Stimulated activated naive CD8-positive, alpha-beta T cell treated with anti-CD3 and anti-CD28 coated beads, Interleukin-15, Interleukin-2, amounts not matched to agents 100 U/mL and 50 U/mL, for 24 hours (primary cell): ENCODE results near the gene NAV2.
A peak's percentile ranks its signal among the peaks of the same experiment; 100 is the strongest.

ENCODE experiments used
- ATAC-seq: fragments of 150-1000 bp; cut with Tn5 transposase; one replicate; pipeline ENCODE4 v1.10.0; 2021
- DNase-seq: peaks from one replicate; pipeline ENCODE4 v3.0.0; 2021

NAV2 gene

DNA sequence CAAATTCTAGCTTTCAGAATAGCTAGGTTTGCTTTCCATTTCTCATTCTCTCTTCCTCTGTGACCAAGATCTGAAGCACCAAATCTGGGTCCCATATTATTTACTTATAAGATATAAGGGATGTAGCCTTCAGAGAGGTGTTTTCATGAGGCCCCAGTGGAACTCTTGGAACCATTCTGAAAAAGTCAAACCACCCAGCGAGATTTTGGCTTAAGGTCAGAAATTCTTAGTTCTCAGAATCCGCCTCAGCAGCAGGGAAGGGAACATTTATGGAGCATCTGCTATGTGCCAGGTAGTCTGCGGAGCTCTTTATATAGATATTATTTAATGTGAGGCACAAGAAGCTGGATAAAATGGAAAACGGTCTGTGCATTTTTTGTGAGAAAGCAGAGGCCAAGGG lies 6.3 kb downstream of the NAV2 start:
- no peak for DNase-seq
- no peak for ATAC-seq

DNA sequence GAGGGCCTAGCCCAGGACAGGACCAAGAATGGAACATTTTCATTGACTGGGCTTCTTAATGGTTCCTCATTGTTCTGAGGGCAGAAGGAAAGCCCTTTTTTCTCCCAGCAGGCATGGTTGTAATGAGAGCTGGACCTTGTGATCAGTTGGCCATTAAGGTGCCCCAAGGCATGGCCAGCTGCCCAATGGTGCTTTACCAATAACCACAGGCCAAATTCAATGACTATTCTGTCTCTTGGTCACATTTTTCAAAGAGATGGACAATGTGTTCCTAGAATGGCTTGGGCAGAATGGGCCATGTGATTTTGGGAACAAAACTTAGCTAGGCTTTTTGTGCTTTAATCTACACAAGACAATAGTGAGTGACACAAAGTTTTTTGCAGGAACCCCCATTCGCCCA lies 7.3 kb downstream of the NAV2 start:
- ATAC-seq (no peak), DNase-seq (no peak)

DNA sequence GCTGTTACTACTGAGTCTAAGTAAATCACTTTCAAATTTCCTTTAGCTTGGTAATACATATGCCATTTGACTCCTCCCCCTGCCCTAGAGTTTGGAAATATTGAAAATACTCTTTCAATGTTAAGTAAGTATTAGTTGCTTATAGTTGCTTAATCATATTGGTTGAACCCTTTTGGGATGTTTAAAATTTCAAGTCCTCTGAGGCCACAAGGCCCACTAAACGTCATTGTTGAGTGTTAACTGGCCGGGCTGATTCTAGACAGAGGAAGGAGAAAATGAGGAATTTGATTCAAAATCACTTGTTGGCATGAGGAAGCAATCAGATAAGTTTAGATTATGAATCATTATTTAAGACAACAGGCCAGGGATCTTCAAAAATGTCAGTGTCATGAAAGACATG lies 8.5 kb downstream of the NAV2 start:
- no peak for DNase-seq
- no peak for ATAC-seq

DNA sequence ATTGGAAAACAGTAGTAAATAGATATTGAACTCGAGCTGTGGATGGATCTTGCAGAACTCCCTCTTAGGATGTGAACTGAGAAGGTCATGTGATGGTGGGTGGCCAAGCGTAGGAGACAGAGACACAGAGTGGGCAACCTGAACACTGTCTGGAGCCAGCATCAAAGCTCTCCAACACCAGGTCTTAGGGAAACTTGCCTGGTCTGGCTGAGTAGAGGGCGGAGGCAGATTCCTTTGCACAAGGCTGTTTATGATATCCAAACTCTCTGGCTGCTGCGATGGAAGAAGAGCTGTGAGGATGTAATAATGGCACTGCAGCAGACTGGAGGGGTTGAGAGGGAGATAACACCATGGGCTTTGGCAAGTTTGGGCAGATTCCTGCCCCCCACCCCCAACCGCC lies 10.1 kb downstream of the NAV2 start:
- ATAC-seq (no peak), DNase-seq (no peak)

DNA sequence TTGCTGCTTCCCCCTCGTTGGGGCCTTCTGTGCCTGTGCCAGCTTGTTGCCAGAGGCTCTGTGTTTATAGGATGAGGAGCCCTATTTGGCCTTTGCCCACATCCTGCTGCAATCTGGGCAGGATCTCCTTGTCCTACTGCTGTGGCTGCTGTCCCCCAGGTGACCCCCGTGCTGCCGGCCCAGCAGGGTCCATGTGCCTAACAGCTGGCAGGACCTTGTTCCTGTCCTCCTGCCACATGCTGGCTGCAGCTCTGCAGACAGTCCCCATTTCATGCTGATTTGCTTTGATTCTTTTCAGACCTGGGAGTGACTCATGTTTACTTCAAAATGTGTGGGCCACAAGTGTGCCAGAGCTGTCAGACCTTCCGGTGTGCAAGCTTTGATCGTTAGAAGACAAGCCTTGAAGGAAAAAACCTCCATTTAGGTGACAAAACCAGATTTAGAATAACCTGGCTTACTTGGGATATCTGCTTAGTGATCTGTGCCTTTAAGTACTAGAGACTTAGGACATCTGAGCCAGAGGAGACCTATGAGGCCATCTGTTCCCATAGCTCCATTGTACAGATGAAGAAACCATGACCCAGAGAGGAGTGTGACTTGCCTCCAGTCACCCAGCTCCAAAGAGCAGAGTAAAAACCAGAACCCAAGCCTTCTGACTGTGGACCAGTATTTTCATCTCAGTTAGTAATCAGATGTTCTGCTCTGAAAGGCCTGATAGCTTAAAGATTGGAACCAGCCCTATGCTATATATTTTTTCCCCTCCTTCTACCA lies 11.1 kb downstream of the NAV2 start:
- DNase-seq (peak; percentile 25), ATAC-seq (peak; percentile 88)

DNA sequence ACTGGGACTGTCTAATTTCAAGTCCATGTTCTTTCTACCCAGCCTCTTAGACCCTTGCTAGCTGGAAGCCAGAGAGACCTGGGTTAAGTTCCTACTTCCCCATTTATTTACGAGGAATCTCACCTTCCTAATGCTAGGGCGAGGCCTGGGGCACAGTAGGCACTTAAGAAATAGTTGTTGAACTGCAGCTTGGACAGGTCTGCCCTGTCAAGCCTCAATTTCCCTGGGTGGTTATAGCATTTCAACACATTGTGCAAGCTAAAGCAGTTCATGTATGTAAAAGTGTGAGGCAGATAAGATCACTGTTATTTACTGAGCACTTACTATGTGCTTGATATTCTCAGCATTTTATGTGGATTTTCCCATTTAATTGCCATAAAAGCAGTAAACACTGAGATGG lies 12.1 kb downstream of the NAV2 start:
- no peak for ATAC-seq
- DNase-seq = no peak

DNA sequence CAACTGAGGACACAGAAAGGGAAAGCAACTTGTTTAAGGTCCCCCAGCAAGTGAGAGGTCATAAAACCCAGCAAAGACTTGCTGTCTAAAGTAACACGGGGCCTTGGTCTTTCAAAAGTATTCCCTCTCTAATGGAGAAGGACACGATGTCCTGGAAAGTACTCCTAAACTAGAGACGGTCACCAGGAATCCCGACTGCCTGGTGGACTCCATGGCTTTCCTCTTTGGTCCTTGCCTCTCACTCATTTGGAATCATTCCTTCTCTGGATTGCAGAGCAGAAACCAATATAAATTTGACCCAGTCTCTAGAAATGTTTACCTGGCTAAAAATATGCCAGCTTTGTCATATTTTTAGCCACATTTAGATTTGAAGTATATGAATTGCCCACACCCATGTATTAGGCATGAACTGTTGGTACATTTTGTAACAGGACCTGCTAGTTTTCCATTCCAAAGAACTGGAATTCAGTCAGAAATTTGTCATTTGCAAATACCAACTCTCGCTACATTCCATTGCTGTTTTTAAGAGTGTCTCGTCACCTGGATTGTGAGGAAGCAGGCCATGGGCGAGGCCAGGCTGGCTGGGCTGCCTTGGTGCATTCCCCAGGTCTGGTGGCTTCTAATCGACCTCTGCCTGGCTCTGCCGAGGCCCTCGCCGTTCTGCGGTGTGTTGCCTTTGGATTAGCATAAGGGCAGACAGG lies 12.9 kb downstream of the NAV2 start:
- DNase-seq (no peak), ATAC-seq (no peak)

DNA sequence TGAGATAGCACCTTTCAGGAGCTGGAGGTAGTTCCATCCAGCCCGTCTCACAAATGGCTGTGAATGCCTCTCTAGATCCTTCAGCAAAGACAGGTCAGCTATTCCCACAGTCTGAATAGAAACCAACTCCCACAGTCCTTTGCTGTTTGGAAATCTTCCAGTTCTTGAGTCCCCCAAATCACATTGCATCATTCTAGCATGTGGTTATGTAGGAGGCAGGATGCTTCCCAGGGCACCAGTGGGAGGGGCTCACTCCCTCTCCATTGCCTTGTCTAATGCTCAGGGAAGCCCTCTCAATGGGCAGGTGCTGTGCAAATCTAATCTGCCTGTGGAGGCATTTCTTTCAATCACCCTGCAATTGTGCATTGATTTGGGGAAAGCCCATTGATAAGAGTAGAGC lies 14.6 kb downstream of the NAV2 start:
- DNase-seq (no peak), ATAC-seq (no peak)

DNA sequence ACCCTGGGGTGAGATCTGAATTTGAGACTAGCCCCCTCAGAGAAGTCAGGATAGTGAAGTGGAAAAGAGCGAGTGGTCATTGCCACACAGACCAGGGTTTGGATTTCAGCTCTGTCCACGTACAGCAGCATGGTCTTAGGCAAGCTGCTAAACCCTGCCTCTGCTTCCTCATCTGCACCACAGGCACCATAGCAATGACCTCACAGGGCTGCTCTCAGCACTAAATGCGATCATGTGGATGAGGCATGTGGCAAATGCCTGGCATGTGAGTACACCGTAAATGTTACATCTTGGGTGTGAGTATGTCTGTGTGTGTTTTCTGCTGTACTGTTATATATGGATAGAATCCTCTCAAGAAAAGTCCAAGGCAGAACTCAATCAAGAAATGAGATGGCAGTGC lies 15.8 kb downstream of the NAV2 start:
- ATAC-seq = no peak

DNA sequence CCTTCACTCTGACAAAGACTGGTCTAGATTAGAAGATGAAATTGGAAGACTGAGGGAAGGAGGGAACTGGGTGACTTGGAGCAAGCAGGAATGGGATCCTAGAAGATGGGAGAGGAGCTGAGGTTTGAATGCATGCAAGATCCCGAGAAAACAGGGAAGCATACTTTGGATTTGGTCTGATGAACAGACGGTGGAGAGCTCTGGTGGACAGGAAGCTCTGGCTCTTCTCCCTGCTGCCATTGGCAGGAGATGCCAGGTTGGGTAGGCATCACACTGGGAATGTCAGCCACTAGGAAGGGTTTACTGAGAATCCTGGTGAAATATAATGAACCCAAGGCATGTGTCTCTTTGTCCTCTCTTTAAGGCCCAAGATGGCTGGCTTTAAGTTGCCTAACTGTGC lies 16.5 kb downstream of the NAV2 start:
- no peak for ATAC-seq

More for the DNA sequence above, 15.8 kb downstream of the NAV2 start:
- DNase-seq = no peak

DNA sequence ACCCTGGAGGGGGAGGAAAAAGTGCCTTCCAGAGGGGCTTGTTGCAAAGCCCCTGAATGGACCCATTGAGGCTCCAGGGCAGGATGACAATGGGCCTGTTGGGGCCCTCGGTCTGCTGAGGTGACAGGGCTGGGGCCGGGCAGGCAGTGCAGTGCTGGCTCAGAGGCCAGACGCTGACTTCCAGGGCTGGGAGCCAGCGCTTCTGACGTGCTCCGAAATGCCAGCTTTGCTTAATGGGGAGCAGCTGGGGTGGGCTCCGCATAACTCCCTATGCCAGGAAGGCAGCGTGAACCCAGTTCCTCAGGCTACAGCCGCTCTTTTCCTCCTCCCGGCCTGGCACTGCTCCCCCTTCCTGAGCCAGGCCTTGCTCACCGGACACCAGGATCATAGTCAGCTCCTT lies 17.7 kb downstream of the NAV2 start:
- ATAC-seq = no peak
- no peak for DNase-seq

More for the DNA sequence above, 16.5 kb downstream of the NAV2 start:
- no peak for DNase-seq

DNA sequence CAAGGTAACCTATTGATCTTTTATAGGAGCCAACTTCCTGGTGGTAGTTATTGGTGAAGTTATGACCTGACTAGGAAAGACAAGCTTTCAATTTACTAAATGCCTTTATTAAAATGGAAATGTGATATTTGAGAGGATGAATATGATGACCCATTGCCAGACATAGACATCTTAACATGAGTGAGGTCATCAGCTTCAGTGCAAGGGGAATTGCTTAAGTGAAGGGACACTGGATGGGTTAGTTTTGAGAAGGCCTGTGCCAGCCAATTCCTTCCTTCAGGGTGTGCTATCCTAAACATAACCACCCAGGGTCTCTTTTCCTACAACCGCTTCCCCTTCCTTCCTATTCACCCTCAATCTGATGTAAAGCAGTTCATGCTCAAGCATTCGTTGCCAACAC lies 21.5 kb downstream of the NAV2 start:
- DNase-seq (no peak), ATAC-seq (no peak)

DNA sequence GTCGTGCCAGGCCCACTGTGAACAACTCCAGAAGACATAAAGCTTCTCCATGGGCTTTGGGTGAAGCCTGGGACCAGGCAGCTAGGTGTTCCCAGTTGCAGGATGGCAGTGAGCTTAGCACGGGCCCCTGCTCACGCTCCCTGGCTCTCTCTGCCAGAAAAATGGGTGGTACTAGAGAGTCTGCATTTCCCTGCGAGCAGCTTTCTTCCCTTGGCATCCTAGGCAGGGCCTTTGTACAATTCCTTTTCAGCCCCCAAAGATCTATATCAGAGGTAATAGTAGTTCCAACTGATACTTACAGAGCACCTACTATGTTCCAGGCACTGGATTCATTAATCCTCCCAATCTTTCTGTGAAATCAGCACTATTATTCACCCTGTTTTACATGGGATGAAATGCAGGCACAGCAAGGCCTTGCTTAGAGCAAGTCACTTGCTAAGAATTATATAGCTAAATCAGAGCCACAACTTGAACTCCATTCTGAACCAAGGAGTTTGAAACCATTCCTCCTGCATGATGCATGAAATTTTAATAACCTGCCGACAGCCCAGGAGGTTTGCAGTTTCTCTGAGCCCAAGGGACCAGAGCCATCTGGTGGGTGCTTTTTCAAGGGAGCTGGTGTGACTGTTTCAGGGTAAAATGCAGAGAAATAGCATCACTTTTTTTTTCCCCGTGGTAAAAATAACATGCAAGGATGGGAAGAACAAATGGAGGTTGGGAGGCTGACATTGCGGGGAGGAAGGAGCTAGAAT lies 22.7 kb downstream of the NAV2 start:
- ATAC-seq (no peak), DNase-seq (no peak)

DNA sequence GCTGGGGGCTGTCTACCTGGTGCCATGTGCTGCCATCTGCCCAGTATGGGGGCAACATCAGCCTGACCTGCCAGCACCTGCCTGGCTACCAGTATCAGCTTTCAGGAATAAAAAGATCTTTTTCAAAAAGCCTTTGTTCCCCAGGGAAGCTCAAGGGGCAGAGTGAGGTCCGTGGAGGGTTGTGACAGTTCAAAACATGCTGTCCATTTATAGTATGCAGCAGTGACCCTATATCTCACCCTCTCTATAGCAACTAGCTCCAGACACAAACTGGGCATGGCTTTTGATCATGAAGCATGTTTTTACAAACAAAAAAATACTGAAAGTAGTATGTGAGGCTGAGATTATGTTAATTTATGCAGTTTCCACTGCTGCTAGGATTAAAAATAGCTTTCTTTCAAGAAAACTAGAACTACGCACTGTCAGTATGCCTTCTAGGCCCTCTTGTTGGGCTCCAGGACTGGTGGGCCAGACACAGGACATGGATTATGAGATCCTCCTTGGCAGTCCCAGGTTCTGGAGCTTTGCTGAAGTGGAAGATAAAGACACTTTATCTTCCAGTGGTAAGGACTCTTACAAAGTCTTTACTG lies 23.4 kb downstream of the NAV2 start:
- DNase-seq (no peak), ATAC-seq (no peak)

DNA sequence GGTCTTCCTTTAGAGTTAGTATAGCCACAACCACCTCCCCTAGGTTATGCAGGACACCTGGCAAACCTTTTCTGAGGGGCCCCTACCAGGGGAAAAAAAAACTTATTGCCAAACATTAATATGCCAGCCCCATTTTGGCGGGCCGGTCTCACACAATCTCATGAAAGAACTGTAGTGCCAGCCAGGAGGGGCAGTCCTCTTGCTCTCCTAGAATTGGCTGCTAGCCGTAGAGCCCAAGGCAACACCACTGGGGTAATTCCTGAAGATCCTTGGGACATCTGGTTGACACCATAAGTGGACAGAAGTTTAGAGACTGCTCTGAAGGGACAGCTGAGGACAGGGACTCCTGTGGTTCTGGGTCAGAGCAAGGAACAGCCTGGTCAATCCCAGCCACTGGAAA lies 24.2 kb downstream of the NAV2 start:
- no peak for DNase-seq
- no peak for ATAC-seq

DNA sequence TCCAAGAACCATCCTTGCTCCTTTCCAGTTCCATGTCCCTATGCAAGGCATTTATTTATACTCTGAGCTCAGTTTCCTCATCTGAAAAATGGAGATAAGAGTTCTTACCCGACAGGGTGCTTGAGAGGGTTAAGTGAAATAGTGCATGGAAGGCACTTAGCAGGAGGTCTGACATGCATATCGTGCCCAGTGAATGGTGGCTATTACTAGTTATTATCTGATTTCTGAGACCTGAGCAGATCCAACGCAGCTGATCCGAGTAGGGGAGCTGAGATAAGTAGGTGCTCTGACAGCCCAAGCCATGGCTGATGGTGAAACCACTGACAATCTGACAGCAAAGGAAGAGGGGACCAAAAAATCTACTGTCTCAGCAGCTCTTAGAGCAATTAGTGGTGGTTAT lies 24.9 kb downstream of the NAV2 start:
- no peak for DNase-seq
- ATAC-seq = no peak

DNA sequence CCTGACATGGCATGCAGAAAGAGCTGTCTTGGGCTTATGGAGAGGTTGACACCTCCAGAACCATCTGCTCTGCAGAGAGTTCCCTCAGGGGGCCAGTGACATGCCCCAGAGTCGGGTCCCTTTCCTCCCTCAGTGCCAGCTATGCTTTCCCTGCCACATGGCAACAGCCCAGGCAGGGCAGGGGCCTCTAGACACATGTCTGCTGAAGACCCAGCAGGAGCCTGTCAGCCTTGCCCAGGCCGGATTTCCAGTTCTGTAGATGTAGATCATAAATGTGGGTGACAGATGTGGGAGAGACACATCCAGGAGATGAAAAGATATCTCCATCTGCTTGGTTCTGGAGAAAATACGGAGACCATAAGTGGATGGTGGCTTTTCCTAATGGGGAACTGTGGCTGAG lies 25.5 kb downstream of the NAV2 start:
- DNase-seq (no peak), ATAC-seq (no peak)

DNA sequence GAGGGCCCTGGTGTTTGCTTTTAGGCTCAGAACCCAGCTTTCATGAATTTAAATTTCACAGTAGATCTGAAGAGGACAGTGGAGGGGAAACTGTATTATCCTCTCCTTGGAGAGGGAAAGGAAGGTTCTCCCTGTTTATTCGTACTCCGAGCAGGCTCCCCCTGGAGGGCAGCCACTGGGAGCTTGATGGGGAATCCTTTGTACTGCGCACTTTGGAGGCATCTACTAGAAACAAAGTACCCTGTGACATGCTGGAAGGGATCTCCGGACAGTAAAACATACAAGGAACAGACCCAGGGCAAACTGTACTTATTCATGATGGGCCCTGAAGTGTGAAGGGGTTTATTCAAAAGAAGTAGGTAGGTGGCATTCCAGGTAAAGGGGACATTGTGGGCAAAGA lies 27.2 kb downstream of the NAV2 start:
- ATAC-seq = no peak

DNA sequence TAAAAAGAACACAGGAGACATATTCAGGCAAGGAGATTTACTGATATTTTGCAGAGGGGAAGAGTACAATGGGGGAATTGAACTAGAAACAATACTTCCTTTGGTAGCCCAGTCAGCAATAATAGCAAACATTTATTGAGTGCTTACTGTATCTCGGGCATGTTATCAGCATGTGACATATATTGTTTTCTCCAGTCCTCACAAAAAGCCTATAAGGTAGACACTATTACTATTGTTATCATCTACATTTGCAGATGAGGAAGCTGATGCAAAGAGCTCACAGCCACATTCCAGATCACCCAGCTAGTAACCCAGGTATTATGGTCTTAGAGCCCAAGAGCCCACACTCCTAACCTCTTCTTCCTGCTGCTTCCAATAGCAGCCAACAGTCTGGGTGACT lies 27.9 kb downstream of the NAV2 start:
- DNase-seq (no peak), ATAC-seq (no peak)

More for the DNA sequence above, 27.2 kb downstream of the NAV2 start:
- DNase-seq = no peak

DNA sequence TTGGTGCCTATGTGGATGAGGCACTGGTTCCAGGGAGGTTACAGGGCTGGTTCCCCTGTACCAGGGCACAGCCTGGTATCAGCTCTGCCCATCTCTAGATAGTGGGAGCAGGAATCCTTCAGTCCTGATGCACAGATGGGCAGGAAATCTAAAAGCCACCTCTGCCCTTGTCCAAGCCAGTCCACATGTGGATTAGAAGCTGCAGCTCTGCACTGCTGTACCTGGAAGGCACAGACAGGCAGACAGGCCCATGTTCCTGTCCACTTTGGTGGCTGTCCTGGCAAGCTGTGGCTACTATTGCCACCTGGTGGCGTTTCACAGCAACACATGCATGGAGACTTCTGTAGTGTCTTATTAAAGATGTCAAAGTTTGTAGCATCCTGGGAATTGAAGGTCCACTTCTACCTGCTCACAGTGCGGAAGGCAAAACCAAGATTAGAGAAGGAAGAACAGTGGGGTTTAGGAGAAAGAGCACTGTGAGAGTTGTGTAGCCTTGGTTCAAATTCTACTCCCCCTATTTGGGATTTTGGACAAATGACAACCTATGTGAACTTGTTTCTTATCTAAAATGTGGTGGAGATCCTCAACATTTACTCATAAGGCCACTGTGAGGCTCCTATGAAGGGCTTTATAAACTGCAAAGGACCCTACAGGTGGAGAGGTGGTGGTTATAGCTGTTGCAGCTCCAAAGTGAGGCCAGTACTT lies 30.1 kb downstream of the NAV2 start:
- ATAC-seq (peak; percentile 64), DNase-seq (peak; percentile 61)

DNA sequence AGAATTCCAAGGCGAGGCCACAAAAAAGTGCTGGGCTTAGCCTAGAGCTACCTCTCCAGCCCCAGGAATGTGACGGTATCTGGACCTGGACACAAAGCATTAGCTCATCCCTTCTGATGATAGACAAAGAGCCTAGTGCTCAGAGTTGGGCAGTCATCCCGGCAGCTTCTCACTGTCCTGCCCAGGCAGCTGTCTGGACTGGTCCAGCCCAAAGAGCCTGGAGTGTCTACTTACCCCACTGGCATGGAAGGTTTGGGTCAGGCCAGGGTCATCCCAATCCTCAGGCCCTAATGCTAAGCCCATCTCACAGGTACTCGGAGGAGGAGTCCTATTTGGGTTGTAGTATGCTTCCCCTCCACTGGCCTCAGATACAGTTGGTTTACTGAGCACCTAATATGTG lies 31.0 kb downstream of the NAV2 start:
- no peak for ATAC-seq

DNA sequence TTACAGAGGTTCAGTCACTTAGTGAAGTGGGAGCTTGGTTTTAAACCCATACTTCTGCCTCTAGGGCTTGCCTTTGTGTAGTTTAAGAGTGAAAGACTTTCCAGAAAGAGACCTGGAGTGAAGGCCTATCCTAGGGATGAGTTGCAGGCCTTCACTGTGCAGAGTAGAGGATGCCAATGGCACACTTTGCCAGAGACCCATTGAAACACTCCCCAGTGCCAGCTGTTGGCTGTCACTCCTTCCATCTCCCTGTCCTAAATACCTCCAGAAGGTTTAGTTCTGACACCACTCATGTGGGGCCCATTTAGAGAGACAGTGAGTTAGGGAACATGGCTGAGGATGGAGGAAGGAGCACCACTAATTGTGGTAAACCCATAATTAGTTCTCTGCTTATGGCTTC lies 31.5 kb downstream of the NAV2 start:
- DNase-seq (no peak), ATAC-seq (no peak)

More for the DNA sequence above, 31.0 kb downstream of the NAV2 start:
- no peak for DNase-seq
